Activated naive CD4-positive, alpha-beta T cell treated with anti-CD3 and anti-CD28 coated beads, Interleukin-2, amount 50 U/mL, for 24 hours (primary cell): ENCODE data around the gene CLDN6.

Experiments used
- H3K27ac Mint-ChIP-seq: one replicate; pipeline ENCODE4 v1.8.0; 2021; ENCODE audit warnings: mild to moderate bottlenecking, mixed read lengths
- H3K27me3 Mint-ChIP-seq: one replicate; pipeline ENCODE4 v1.8.0; 2021; ENCODE audit warnings: mixed read lengths
- H3K36me3 Mint-ChIP-seq: one replicate; pipeline ENCODE4 v1.8.0; 2021; ENCODE audit warnings: mixed read lengths
- H3K4me1 Mint-ChIP-seq: one replicate; pipeline ENCODE4 v1.8.0; 2021; ENCODE audit warnings: mixed read lengths
- H3K4me3 Mint-ChIP-seq: one replicate; pipeline ENCODE4 v1.8.0; 2021; ENCODE audit warnings: mild to moderate bottlenecking, mixed read lengths
- H3K9me3 Mint-ChIP-seq: one replicate; pipeline ENCODE4 v1.8.0; 2021; ENCODE audit warnings: mixed read lengths

CLDN6 gene

GRCh38 chr16:3025032-3026002 lies 7.3 kb upstream of the CLDN6 start:
- Mint-ChIP-seq H3K27ac (no peak overlapping the region), H3K27me3 (peaks cover 9% of the 10 kb centered on the region), H3K4me3 (peak overlapping the region; percentile 55), H3K36me3 (peaks cover 3% of the 10 kb centered on the region), H3K9me3 (no peaks in the 10 kb centered on the region), H3K4me1 (peaks cover 51% of the 10 kb centered on the region)

- Mint-ChIP-seq H3K4me3 (peak within 1 kb of the TSS; percentile 97), H3K4me1 (peaks cover 49% of the 10 kb centered on the region), H3K27ac (peak within 1 kb of the TSS; percentile 98), H3K27me3 (peaks cover under 1% of the 10 kb centered on the region), H3K36me3 (peaks cover 3% of the 10 kb centered on the region), H3K9me3 (no peaks in the 10 kb centered on the region)
Measured at GRCh38 chr16:3023669-3024478, 5.9 kb upstream of the CLDN6 start, which contains the start of the genes HCFC1R1 and THOC6. TSS of gene HCFC1R1 (minus strand) at chr16:3023942. CDS start at chr16:3023941, 1 bp downstream. TSS of gene THOC6 (plus strand) at chr16:3024035. CDS start at chr16:3024327, 292 bp downstream.

GRCh38 chr16:3023415-3023668 lies 5.4 kb upstream of the CLDN6 start:
- Mint-ChIP-seq H3K4me1 (peaks cover 47% of the 10 kb centered on the region), H3K36me3 (peaks cover 3% of the 10 kb centered on the region), H3K27ac (peak overlapping the region; percentile 98), H3K9me3 (no peaks in the 10 kb centered on the region), H3K4me3 (peak overlapping the region; percentile 97), H3K27me3 (no peaks in the 10 kb centered on the region)

- Mint-ChIP-seq H3K27me3 (no peaks in the 10 kb centered on the region), H3K4me1 (peaks cover 47% of the 10 kb centered on the region), H3K9me3 (no peaks in the 10 kb centered on the region), H3K27ac (peak overlapping the region; percentile 93), H3K36me3 (peaks cover 3% of the 10 kb centered on the region), H3K4me3 (peak overlapping the region; percentile 97)
Measured at GRCh38 chr16:3022684-3023414, 4.9 kb upstream of the CLDN6 start.

- H3K4me3 Mint-ChIP-seq, result peak overlapping the region; percentile 97
- peak overlapping the region; percentile 93 for H3K27ac Mint-ChIP-seq
- H3K4me1 Mint-ChIP-seq, result peaks cover 47% of the 10 kb centered on the region
- no peaks in the 10 kb centered on the region for H3K9me3 Mint-ChIP-seq
- no peaks in the 10 kb centered on the region for H3K27me3 Mint-ChIP-seq
- H3K36me3 Mint-ChIP-seq, result peaks cover 3% of the 10 kb centered on the region
Measured at GRCh38 chr16:3022208-3022683, 4.3 kb upstream of the CLDN6 start.

- Mint-ChIP-seq H3K9me3 (no peaks in the 10 kb centered on the region), H3K4me3 (peak overlapping the region; percentile 97), H3K4me1 (peaks cover 47% of the 10 kb centered on the region), H3K36me3 (peaks cover 3% of the 10 kb centered on the region), H3K27ac (peak overlapping the region; percentile 93), H3K27me3 (no peaks in the 10 kb centered on the region)
Measured at GRCh38 chr16:3021449-3022207, 3.6 kb upstream of the CLDN6 start.

- Mint-ChIP-seq H3K36me3 (peaks cover 3% of the 10 kb centered on the region), H3K4me1 (peaks cover 47% of the 10 kb centered on the region), H3K9me3 (no peaks in the 10 kb centered on the region), H3K4me3 (peak overlapping the region; percentile 97), H3K27ac (peak overlapping the region; percentile 93), H3K27me3 (peaks cover 2% of the 10 kb centered on the region)
Measured at GRCh38 chr16:3020604-3021448, 2.8 kb upstream of the CLDN6 start.

- H3K4me1 Mint-ChIP-seq, result peaks cover 45% of the 10 kb centered on the region
- peaks cover 3% of the 10 kb centered on the region for H3K36me3 Mint-ChIP-seq
- peak within 1 kb of the TSS; percentile 97 for H3K4me3 Mint-ChIP-seq
- H3K27me3 Mint-ChIP-seq, result peaks cover 2% of the 10 kb centered on the region
- peak within 1 kb of the TSS; percentile 93 for H3K27ac Mint-ChIP-seq
- no peaks in the 10 kb centered on the region for H3K9me3 Mint-ChIP-seq
Measured at GRCh38 chr16:3020247-3020603, 2.2 kb upstream of the CLDN6 start, which contains the start of gene TNFRSF12A. TSS of gene TNFRSF12A (plus strand) at chr16:3020368. CDS start at chr16:3020398, 30 bp downstream.

- Mint-ChIP-seq H3K9me3 (no peaks in the 10 kb centered on the region), H3K4me3 (peak overlapping the region; percentile 91), H3K36me3 (peaks cover 3% of the 10 kb centered on the region), H3K27ac (peak overlapping the region; percentile 77), H3K27me3 (peaks cover 2% of the 10 kb centered on the region), H3K4me1 (peaks cover 42% of the 10 kb centered on the region)
Measured at GRCh38 chr16:3019594-3020246, 1.7 kb upstream of the CLDN6 start.

- H3K9me3 Mint-ChIP-seq, result no peaks in the 10 kb centered on the region
- no peaks in the 10 kb centered on the region for H3K36me3 Mint-ChIP-seq
- peaks cover 25% of the 10 kb centered on the region for H3K4me1 Mint-ChIP-seq
- H3K27me3 Mint-ChIP-seq, result peaks cover 2% of the 10 kb centered on the region
- H3K4me3 Mint-ChIP-seq, result no peak overlapping the region
- H3K27ac Mint-ChIP-seq, result no peak overlapping the region
Measured at GRCh38 chr16:3017344-3017743, 639 bp downstream of the CLDN6 start.

- Mint-ChIP-seq H3K4me3 (no peak overlapping the region), H3K9me3 (no peaks in the 10 kb centered on the region)
Measured at GRCh38 chr16:3015865-3016521, 2.0 kb downstream of the CLDN6 start.

GRCh38 chr16:3014971-3015370 lies 3.0 kb downstream of the CLDN6 start:
- no peak overlapping the region for H3K4me3 Mint-ChIP-seq
- peaks cover 7% of the 10 kb centered on the region for H3K4me1 Mint-ChIP-seq
- H3K27me3 Mint-ChIP-seq, result peaks cover 2% of the 10 kb centered on the region
- H3K9me3 Mint-ChIP-seq, result no peaks in the 10 kb centered on the region
- no peak overlapping the region for H3K27ac Mint-ChIP-seq
- H3K36me3 Mint-ChIP-seq, result no peaks in the 10 kb centered on the region

More at GRCh38 chr16:3015865-3016521, 2.0 kb downstream of the CLDN6 start:
- Mint-ChIP-seq H3K4me1 (peaks cover 12% of the 10 kb centered on the region), H3K27me3 (peaks cover 2% of the 10 kb centered on the region), H3K27ac (no peak overlapping the region), H3K36me3 (no peaks in the 10 kb centered on the region)
